ENCODE data around the gene MAN2C1.
"Not testable (repeated sequence)": the region's sequence is repeated elsewhere in the genome, so short reads cannot be mapped to it uniquely, and the experiment has no call there.

MAN2C1 gene

GRCh38 chr15:75342221-75342620 is 26.2 kb downstream of the MAN2C1 start:
- no peak for DNase-seq

GRCh38 chr15:75339531-75340240 is 28.7 kb downstream of the MAN2C1 start:
- no peak for DNase-seq

GRCh38 chr15:75338661-75339240 is 29.7 kb downstream of the MAN2C1 start:
- no peak for DNase-seq

- DNase-seq: peak; percentile 95
Observed at GRCh38 chr15:75335705-75336355, 32.6 kb downstream of the MAN2C1 start, which contains the start of gene COMMD4. Gene COMMD4, plus strand, starts transcription at chr15:75336063. Its CDS starts 27 bp downstream, at chr15:75336090.

- no peak for DNase-seq
Observed at GRCh38 chr15:75335313-75335704, 33.1 kb downstream of the MAN2C1 start.

- DNase-seq: not testable (repeated sequence)
Observed at GRCh38 chr15:75333654-75334419, 34.6 kb downstream of the MAN2C1 start.

- not testable (repeated sequence) for DNase-seq
Observed at GRCh38 chr15:75332093-75332492, 36.3 kb downstream of the MAN2C1 start.

GRCh38 chr15:75329571-75329970 is 38.8 kb downstream of the MAN2C1 start:
- no peak for DNase-seq

- no peak for DNase-seq
Observed at GRCh38 chr15:75328493-75329314, 39.7 kb downstream of the MAN2C1 start.

- no peak for DNase-seq
Observed at GRCh38 chr15:75327491-75327890, 40.9 kb downstream of the MAN2C1 start.

GRCh38 chr15:75327005-75327404 is 41.4 kb downstream of the MAN2C1 start:
- DNase-seq: no peak

GRCh38 chr15:75325922-75326321 is 42.5 kb downstream of the MAN2C1 start:
- DNase-seq: no peak

- DNase-seq: no peak
Observed at GRCh38 chr15:75321711-75322110, 46.7 kb downstream of the MAN2C1 start.

GRCh38 chr15:75319231-75319897 is 49.0 kb downstream of the MAN2C1 start:
- peak in 2 of 3 donors; percentile 13 to 17 for DNase-seq

GRCh38 chr15:75314552-75315290 is 53.7 kb downstream of the MAN2C1 start:
- no peak for DNase-seq

- no peak for DNase-seq
Observed at GRCh38 chr15:75313116-75313845, 55.1 kb downstream of the MAN2C1 start.

GRCh38 chr15:75312548-75312947 is 55.9 kb downstream of the MAN2C1 start:
- DNase-seq: not testable (repeated sequence)

- no peak for DNase-seq
Observed at GRCh38 chr15:75309711-75310110, 58.7 kb downstream of the MAN2C1 start.

GRCh38 chr15:75307778-75308390 is 60.5 kb downstream of the MAN2C1 start:
- DNase-seq: peak in 2 of 3 donors; percentile 9 to 27

GRCh38 chr15:75306188-75306587 is 62.2 kb downstream of the MAN2C1 start:
- DNase-seq: no peak

Measured in suppressor macrophage treated with lipopolysaccharide for 1 hour (primary cell).